Left colon (tissue), 2 donors: ENCODE measurements around the gene TBC1D14. TPM values are rescaled to one million over a fixed set of nuclear protein-coding genes. Genes with fewer than 3 reads are reported as not detected.

Experiments used
- ATAC-seq: fragments of 200-7000 bp; cut with Tn5 transposase; one replicate; pipeline ENCODE4 v1.9.1; 2020; ENCODE audit warnings: mild to moderate bottlenecking, moderate library complexity
- DNase-seq, 2 donors: peaks; one replicate each; pipeline ENCODE4 v3.0.0-alpha.2; 2020
- intact Hi-C, 2 donors: fragments of 100-400 bp; cut with DNase I in 1 of 2; cut with micrococcal nuclease in 1 of 2; formaldehyde crosslinking; loops; one replicate each; pipeline versions ENCODE4 v1.11.2 to v1.14.0; 2022; cut with DNase I, micrococcal nuclease
- total RNA-seq, 2 donors: library from RNA; stranded (reverse); fragmentation: NEBNext Ultra II Directional; extraction: Animal tissue kit (Norgen Biotek cat#: 25700); gene quantifications; one replicate each; pipeline ENCODE4 v1.2.1, GENCODE V29; 2021
- donor health status: DM: no; HTN: no; CAD: no.
- donor health status: DM: yes; HTN: yes; CAD: no.

TBC1D14 gene
- total RNA-seq, 2 donors from 2014 or later = 53.1 to 56.6 TPM

- intact Hi-C loops = no loop called here
- ATAC-seq (peak; percentile 17), DNase-seq (no peak)
These were observed 8.7 kb downstream of the TBC1D14 start for GRCh38 chr4:6918338-6918737.

GRCh38 chr4:6920171-6920570, 10.5 kb downstream of the TBC1D14 start:
- DNase-seq = no peak
- ATAC-seq = no peak
- intact Hi-C loops = no loop called here

DNA sequence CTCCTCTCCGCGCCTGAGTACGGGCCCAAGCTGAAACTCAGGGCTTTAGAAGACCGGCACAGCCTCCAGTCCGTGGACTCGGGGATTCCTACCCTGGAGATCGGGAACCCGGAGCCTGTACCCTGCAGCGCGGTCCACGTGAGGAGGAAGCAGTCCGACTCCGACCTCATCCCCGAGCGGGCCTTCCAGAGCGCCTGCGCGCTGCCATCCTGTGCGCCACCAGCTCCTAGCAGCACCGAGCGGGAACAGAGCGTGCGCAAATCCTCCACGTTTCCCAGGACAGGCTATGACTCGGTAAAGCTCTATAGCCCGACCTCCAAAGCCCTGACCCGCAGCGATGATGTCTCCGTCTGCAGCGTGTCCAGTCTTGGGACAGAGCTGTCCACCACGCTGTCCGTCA, 13.9 kb downstream of the TBC1D14 start:
- DNase-seq (no peak), ATAC-seq (no peak)
- intact Hi-C loops = no loop called here

DNA sequence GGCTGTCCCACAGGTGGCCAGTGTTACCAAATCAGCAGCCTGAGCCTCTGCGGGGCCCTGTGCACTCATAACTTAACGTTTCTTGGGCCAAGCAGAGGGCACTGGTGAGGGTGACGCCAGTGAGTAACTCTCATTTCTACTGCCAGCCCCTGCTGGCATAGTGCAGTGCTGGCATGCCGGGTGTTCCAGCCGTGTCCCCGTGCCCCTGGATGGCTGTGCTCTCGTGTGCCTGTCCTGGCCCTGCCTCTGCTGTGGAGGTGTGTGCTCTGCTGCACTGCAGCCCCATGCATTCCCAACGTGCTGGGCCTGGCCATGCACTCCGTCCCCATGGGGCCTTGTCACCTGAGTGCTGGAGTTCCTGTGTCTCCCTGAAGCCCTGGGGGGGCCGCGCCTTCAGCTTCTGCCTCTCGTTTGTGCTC, 14.7 kb downstream of the TBC1D14 start:
- DNase-seq (no peak), ATAC-seq (no peak)
- intact Hi-C loops = no loop called here

DNA sequence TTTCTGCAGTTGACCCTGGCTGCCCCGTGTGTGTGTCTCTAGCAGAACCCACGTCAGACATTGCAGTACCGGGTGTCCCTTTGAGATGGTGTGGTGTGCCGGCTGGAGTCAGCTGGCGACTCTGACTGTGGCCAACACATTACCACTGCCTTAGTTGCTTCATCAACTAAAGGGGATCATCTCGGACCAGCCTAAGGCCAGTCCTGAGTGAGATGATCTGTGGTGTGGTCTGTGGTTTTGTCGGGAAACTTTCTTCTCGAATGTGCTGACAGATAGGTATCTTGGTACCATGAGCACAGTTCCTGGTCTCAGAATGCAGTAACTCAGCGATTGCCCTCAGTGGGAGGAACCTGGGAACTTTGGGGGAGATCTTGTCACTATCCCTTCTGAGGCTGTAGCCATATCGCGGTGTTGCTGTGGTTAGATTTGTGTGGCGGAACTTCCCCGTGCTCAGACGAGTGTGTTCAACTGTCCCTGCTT, 15.8 kb downstream of the TBC1D14 start:
- ATAC-seq (no peak), DNase-seq (no peak)

GRCh38 chr4:6926081-6926480, 16.5 kb downstream of the TBC1D14 start:
- intact Hi-C loops = no loop called here
- no peak for DNase-seq
- no peak for ATAC-seq

More for the DNA sequence above, 15.8 kb downstream of the TBC1D14 start:
- intact Hi-C loops = no loop called here

DNA sequence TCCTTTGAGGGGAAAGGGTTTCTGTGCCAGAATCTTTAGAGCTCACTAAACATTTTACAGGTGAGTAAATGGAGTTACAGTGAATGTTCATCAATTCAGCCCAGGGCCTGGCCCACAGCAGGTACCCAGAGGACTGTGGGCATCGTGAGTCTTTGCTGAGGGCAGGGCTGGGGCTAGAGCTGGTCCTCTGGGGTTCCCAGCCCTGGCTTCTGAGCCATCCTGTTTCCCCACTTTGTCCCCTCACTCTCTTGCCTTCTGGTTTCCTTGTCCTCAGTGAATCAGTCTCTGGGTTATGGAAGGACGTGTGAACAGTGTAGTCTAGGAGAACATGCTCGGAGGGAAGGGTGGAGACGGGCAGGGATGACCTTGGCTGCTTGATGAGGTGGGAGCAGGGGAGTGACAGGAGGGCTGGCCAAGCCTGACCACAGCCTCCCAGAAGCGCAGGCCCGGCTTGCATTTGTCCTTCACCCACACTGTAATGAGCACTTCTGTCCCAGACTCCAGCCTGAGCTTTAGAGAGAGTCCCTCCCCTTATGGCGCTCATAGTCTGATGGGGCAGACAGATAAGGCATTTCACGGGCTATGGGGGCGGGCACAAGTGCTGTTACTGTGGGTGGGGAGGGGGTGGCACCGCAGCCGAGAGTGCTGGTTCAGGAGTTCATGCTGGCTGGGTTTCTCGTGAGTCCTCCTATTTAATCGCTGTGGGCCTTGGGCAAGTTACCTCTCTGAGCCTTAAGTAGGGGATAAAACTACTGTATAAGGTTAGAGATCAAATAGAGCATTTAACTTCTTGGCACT, 17.3 kb downstream of the TBC1D14 start:
- intact Hi-C loops = no loop called here
- ATAC-seq (peak; percentile 90), DNase-seq (peak; percentile 87 to 89)

DNA sequence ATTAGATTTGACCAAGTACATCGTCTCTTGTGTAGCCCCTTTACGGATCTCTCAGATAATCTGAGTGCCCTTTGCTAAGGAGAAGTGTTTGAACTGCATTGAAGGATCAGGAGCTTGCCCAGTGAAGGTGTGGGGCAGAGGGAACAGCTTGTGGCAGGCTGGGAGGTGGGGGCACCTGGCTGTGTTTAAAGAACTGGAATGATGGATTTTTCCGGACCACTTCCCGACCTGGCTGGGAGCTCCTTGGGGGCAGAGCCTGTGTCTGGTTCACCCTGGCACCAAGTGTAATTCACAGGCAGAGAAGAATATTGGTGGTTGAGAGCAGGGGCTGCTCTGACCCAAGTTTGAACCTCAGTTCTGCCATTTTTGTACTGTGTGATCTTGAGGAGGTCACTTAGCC, 18.5 kb downstream of the TBC1D14 start:
- intact Hi-C loops = no loop called here
- ATAC-seq = no peak
- no peak for DNase-seq

DNA sequence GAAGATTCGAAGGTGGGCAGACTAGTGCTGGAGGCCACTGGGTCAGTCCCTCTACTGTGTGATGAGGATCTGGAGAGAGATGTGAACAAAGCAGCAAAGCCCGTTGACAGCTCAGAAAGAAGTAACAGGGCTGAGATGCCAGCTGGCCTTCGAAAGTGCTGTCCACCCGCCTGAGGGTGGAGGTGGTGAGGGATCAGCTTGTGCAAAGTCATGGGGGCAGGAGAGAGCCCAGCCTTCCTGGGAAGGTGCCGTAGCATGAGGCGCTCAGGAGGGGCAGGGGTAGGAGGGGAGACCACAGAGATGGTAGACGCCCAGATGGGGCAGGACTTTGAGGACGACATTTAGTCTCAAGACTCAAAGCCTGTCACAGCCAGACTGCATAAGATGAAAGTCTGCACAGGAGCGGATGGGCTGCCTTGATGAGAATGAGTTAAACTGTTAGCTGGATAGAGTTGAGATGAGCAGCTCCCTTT, 19.7 kb downstream of the TBC1D14 start:
- intact Hi-C loops = no loop called here
- ATAC-seq (peak; percentile 14), DNase-seq (no peak)

- intact Hi-C loops = no loop called here
- ATAC-seq (peak; percentile 54), DNase-seq (peak in 1 of 2 donors; percentile 47)
These were observed 20.3 kb downstream of the TBC1D14 start for GRCh38 chr4:6929812-6930464.

DNA sequence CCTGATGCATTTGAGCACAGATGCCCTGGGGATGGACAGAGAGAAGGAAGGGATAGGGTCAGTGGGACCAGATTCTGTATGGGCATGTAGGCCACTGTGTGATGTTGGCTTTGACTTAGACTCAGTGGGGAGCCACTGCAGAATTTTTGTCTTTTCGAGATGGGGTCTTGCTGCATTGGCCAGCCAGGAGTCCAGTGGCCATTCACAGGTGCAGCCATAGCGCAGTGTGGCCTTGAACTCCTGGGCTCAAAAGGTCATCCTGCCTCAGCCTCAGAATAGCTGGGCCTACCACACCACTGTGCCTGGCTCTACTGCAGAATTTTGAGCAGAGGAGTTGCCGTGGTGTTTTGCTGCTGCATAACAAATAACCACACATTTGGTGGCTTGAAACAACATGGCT, 22.8 kb downstream of the TBC1D14 start:
- intact Hi-C loops = no loop called here
- no peak for ATAC-seq
- no peak for DNase-seq

GRCh38 chr4:6932918-6933317, 23.3 kb downstream of the TBC1D14 start:
- intact Hi-C loops = no loop called here
- DNase-seq = no peak
- ATAC-seq = no peak

DNA sequence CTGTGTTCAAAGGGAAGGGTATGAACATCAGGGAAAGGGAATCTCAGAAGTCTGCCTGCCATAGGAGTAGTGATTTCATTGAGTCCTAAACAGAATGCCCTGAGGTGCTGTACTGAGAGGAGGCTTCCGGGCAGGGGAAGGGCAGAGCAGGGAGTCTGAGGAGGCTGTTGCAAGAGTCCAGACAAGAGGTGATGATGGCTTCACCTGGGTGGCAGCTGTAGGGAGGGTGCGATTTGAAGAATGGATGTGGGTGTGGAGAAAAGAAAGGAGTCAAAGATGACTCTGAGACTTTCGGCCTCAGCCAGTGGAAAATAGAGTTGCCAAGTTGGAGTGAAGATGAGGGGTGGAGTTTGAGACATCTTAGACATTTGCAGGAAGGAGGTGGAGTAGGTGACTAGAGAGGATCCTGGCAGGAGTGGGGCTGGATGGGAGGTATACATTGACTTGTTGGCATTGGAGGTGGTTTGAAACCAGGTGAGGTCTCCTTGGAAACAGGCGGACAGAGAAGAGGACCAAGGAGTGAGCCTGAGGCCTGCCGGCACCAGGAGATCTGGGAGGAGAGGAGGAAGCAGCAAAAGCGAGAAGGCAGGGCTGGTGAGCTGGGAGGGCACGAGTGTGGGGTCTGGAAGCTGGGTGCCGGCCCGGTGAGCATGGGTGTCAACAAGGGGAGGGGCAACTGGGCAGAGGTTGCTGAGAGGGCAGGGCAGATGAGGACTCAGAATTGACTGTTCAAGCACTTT, 24.2 kb downstream of the TBC1D14 start:
- no peak for ATAC-seq
- intact Hi-C loops = no loop called here
- DNase-seq = no peak

DNA sequence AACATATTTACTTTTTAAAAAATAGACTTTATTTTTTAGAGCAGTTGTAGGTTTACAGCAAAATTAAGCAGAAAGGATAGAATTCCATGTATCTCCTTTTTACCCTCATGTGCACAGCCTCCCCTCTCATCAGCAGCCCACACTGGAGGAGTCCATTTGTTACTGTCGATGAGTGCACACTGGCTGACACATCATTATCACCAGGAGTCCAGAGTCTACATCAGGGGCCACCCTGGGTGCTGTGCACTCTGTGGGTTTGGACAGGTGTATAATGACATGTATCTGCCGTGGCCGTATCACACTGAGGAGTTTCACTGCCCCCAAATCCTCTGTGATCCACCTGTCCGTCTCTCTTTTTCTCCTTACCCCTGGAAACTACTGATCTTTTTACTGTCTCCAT, 26.3 kb downstream of the TBC1D14 start:
- intact Hi-C loops = no loop called here
- ATAC-seq (peak; percentile 44), DNase-seq (no peak)

GRCh38 chr4:6937201-6937600, 27.6 kb downstream of the TBC1D14 start:
- intact Hi-C loops = no loop called here
- ATAC-seq = no peak
- DNase-seq = no peak

- ATAC-seq = no peak
- intact Hi-C loops = no loop called here
- no peak for DNase-seq
These were observed 28.1 kb downstream of the TBC1D14 start for GRCh38 chr4:6937754-6938153.

DNA sequence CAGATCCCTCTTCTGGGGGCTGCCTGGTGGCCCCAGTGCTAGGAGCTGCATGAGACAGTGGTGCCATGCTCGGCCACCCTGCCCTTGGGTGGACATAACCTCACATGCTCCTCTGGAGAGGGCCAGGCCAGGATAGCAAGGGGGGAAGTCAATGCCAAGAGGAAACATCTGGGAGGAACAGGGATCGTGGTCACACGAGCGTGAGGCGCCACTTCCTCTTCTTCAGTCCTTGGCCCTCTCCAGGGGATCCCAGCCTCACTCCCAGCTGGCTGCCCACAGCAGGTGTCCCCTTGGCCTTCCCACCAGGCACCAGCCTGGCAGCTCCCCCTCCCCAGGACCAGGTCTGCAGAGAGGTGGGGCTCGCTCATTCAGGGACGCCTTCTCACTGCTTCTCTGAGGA, 28.6 kb downstream of the TBC1D14 start:
- peak in 1 of 2 donors; percentile 53 for DNase-seq
- ATAC-seq = no peak
- intact Hi-C loops = no loop called here

DNA sequence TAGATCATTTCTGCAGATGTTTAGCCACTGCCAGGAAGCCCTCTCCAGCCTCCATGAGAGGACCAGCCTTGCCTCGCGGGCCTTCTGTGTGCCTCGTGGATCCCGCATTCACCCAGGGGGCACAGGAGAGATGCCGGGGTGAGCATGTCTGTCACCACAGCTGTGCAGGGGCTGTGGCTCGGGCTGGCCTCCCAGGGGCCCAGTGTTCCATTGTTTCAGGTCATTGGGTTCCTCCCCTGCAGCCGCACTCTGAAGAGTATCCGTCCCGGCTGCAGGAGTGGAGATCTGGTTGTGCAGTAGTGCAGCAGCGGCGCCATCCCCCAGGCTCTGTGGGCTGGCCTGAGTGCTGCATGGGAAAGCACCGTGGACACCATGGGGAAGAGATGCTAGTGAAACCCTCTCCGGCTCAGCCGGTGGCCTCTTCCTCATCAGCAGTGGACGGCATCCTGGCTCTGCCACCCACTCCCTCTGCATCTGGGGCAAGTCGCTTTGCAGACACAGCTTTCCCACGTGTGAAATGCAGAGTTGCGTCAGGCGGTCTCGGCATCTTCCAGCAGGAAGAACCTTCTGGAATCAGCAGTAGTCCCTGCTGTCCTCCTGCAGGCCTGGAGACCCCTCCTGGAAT, 29.1 kb downstream of the TBC1D14 start:
- intact Hi-C loops = no loop called here
- ATAC-seq (no peak), DNase-seq (no peak)
